Activated T-cell treated with anti-CD3 and anti-CD28 coated beads, Interleukin-2, amount 50 U/mL, for 4 hours (primary cell): ENCODE results near the gene RRM1. TPM values are rescaled to one million over a fixed set of nuclear protein-coding genes. Genes with fewer than 3 reads are reported as not detected.

Experiments
- ATAC-seq, 2 donors: fragments of 200-7000 bp; cut with Tn5 transposase; one replicate each; pipeline ENCODE4 v1.10.0; 2021
- DNase-seq: peaks from one replicate; pipeline ENCODE4 v3.0.0-alpha.2; 2020
- H3K27me3 Mint-ChIP-seq: one replicate; pipeline ENCODE4 v1.8.0; 2021; ENCODE audit warnings: low read depth, mixed read lengths
- H3K36me3 Mint-ChIP-seq: one replicate; pipeline ENCODE4 v1.8.0; 2022; ENCODE audit warnings: mixed read lengths; ENCODE audit not compliant: insufficient read depth
- H3K4me1 Mint-ChIP-seq: one replicate; pipeline ENCODE4 v1.8.0; 2021; ENCODE audit warnings: low read depth, mixed read lengths
- H3K4me3 Mint-ChIP-seq: one replicate; pipeline ENCODE4 v1.8.0; 2021; ENCODE audit warnings: mild to moderate bottlenecking, moderate library complexity, mixed read lengths
- H3K9me3 Mint-ChIP-seq: one replicate; pipeline ENCODE4 v1.8.0; 2021; ENCODE audit warnings: mixed read lengths
- total RNA-seq, 3 donors: library from RNA; stranded (reverse); gene quantifications; one replicate each; pipeline ENCODE4 v1.2.1, GENCODE V29; 2021

The RRM1 gene
- total RNA-seq, 3 donors from 2014 or later = 107 to 147 (median 118) TPM

- H3K4me1 Mint-ChIP-seq = no peaks in the 10 kb centered on the region
- no peak overlapping the region for H3K4me3 Mint-ChIP-seq
- DNase-seq = no peak
- peaks cover 11% of the 10 kb centered on the region for H3K27me3 Mint-ChIP-seq
- ATAC-seq = no peak
- H3K9me3 Mint-ChIP-seq = no peaks in the 10 kb centered on the region
- no peaks in the 10 kb centered on the region for H3K36me3 Mint-ChIP-seq
Measured at GRCh38 chr11:4180441-4181183, 86.0 kb downstream of the RRM1 start.

GRCh38 chr11:4181782-4182721, 87.5 kb downstream of the RRM1 start:
- Mint-ChIP-seq H3K27me3 (peaks cover 8% of the 10 kb centered on the region), H3K36me3 (no peaks in the 10 kb centered on the region), H3K9me3 (no peaks in the 10 kb centered on the region), H3K4me1 (no peaks in the 10 kb centered on the region), H3K4me3 (no peak overlapping the region)
- ATAC-seq (peak in 1 of 2 donors; percentile 33), DNase-seq (no peak)

- Mint-ChIP-seq H3K4me3 (no peak overlapping the region), H3K36me3 (no peaks in the 10 kb centered on the region), H3K4me1 (peaks cover 1% of the 10 kb centered on the region), H3K9me3 (no peaks in the 10 kb centered on the region), H3K27me3 (peaks cover 7% of the 10 kb centered on the region)
- ATAC-seq (no peak), DNase-seq (no peak)
Measured at GRCh38 chr11:4183410-4184057, 88.9 kb downstream of the RRM1 start.

GRCh38 chr11:4184163-4184916, 89.7 kb downstream of the RRM1 start:
- Mint-ChIP-seq H3K9me3 (no peaks in the 10 kb centered on the region), H3K4me1 (peaks cover 1% of the 10 kb centered on the region), H3K27me3 (peaks cover 7% of the 10 kb centered on the region), H3K36me3 (no peaks in the 10 kb centered on the region), H3K4me3 (no peak overlapping the region)
- ATAC-seq = no peak
- DNase-seq = no peak

GRCh38 chr11:4185561-4185960, 91.0 kb downstream of the RRM1 start:
- H3K4me1 Mint-ChIP-seq = peaks cover 1% of the 10 kb centered on the region

GRCh38 chr11:4186464-4187054, 92.0 kb downstream of the RRM1 start:
- H3K4me3 Mint-ChIP-seq = peak overlapping the region; percentile 77
- no peaks in the 10 kb centered on the region for H3K36me3 Mint-ChIP-seq
- peaks cover 13% of the 10 kb centered on the region for H3K27me3 Mint-ChIP-seq
- H3K9me3 Mint-ChIP-seq = no peaks in the 10 kb centered on the region
- peaks cover 1% of the 10 kb centered on the region for H3K4me1 Mint-ChIP-seq
- no peak for DNase-seq
- ATAC-seq = no peak

More at GRCh38 chr11:4185561-4185960, 91.0 kb downstream of the RRM1 start:
- Mint-ChIP-seq H3K4me3 (no peak overlapping the region), H3K36me3 (no peaks in the 10 kb centered on the region), H3K27me3 (peaks cover 7% of the 10 kb centered on the region), H3K9me3 (no peaks in the 10 kb centered on the region)
- DNase-seq (no peak), ATAC-seq (no peak)

GRCh38 chr11:4187055-4187988, 92.7 kb downstream of the RRM1 start:
- H3K4me3 Mint-ChIP-seq = peak overlapping the region; percentile 77
- ATAC-seq (peak; percentile 93 to 96), DNase-seq (peak; percentile 83)
- H3K27me3 Mint-ChIP-seq = peaks cover 16% of the 10 kb centered on the region
- H3K9me3 Mint-ChIP-seq = no peaks in the 10 kb centered on the region
- H3K4me1 Mint-ChIP-seq = peaks cover 1% of the 10 kb centered on the region
- no peaks in the 10 kb centered on the region for H3K36me3 Mint-ChIP-seq

Other genes starting within 250 kb of the RRM1 start
- gene STIM1, start 239.1 kb upstream of the RRM1 start, total RNA-seq = 10 to 100 TPM; 35.6 to 42.5 (median 37.4) TPM